Activated CD8-positive, alpha-beta memory T cell treated with anti-CD3 and anti-CD28 coated beads for 4 hours (primary cell): ENCODE measurements around the gene COX14.

Experiments used
- DNase-seq, 2 donors: peaks; one replicate each; pipeline ENCODE4 v3.0.0-alpha.2; 2020; ENCODE audit warnings: low read depth in 2 of 2

The COX14 gene

DNA sequence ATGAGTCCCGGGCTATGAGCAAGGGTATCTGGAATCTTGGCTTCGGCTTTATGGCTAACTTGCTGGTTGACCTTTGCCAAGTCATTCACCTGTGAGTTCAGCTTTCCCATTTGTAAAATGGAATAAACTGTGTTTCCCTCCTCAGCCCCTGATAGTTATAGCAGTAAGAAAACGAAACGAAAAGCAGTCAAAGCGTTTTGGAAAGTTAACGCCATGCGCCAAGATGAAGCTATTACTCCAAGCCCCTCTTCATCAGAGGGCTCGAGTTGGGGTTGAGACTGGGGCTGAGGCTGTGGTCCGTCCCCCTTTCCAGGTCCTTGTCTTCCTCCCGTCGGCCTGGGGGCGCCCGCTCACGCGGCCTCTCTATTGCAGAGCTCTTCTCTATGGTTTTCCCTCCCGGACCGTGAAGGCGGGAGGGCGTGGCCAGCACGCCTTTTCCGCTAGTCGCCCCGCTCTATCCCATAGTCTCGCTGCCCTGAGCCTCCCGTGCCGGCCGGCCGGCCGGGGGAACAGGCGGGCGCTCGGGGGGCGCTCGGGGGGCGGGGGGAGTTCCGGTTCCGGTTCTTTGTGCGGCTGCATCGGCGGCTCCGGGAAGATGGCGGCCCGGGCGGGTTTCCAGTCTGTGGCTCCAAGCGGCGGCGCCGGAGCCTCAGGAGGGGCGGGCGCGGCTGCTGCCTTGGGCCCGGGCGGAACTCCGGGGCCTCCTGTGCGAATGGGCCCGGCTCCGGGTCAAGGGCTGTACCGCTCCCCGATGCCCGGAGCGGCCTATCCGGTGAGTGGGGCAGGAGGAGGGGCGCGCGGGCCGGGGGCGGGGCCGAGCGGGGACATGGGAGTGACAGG lies 27.0 kb upstream of the COX14 start, which contains the start of gene SMARCD1:
Gene SMARCD1, plus strand, starts transcription at position 568 of the 840 bp plus-strand sequence. Its CDS starts 28 bp downstream, at position 596.
- DNase-seq: peak; percentile 63 to 76

DNA sequence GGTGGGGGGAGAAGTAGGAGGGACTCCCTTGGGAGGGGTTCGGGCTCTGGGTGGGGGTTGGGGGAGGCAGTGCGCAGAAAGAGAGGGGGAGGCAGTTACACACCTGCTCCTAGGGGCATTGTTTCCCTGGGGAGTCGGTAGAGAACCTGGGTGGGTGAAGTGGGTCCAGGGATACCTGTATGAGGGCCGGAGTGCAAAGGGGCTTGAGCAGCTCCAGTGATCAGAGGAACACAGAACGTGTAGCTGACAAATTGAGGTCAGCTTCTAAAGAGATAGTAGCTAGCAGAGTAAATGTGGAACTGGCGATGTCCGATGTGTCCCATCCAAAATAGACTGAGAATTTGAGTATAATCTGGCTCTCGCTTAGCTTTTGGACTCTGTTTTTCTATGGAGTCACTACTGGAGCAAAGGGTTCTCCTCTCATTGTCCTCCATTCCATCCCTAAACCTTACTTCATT lies 26.4 kb upstream of the COX14 start:
- DNase-seq: no peak

DNA sequence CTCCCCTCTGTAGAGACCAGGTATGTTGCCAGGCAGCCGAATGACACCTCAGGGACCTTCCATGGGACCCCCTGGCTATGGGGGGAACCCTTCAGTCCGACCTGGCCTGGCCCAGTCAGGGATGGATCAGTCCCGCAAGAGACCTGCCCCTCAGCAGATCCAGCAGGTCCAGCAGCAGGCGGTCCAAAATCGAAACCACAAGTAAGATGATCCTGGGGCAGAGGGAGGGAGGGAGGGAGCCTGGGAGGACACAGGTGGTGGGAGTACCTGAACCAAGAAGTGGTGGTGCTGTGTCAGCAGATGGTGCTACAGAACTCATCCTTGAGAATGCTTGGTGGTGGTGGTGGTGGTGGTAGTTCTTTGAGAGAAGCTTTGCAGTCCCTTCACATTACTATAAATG lies 25.9 kb upstream of the COX14 start:
- no peak for DNase-seq

DNA sequence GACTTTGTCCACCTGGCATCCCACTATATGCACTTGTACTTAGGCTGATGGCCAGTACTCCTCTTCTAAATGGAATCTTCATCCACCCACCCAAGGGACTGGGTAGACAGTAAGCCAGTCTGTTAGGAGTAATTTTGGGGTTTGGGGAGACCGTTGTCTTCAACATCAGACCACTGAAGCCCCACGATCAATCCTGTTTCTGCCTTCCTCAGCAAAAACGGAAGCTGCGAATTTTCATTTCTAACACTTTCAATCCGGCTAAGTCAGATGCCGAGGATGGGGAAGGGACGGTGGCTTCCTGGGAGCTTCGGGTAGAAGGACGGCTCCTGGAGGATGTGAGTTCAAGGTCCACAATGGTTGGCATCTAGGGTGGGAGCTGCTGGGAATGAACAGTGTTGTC lies 24.9 kb upstream of the COX14 start:
- no peak for DNase-seq

DNA sequence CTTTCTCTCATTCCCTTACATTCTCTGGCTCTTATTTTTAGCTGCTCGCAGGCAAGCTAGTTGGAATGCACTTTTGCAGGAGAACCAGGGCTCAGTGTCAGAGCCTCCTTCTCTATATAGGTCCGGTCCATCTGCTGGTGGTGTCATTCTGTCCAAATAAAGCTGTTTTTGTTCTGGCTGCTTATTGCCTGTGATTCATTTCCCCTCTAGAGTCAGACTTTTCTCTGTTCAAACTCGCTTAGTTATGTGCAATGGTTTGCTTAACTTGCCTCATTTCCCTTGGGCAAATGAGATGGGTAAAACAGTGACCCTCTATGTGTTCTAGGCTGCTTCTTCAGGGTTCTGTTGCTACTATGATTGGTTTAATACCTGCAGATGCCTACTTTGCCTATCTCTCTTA lies 24.0 kb upstream of the COX14 start:
- DNase-seq: no peak

DNA sequence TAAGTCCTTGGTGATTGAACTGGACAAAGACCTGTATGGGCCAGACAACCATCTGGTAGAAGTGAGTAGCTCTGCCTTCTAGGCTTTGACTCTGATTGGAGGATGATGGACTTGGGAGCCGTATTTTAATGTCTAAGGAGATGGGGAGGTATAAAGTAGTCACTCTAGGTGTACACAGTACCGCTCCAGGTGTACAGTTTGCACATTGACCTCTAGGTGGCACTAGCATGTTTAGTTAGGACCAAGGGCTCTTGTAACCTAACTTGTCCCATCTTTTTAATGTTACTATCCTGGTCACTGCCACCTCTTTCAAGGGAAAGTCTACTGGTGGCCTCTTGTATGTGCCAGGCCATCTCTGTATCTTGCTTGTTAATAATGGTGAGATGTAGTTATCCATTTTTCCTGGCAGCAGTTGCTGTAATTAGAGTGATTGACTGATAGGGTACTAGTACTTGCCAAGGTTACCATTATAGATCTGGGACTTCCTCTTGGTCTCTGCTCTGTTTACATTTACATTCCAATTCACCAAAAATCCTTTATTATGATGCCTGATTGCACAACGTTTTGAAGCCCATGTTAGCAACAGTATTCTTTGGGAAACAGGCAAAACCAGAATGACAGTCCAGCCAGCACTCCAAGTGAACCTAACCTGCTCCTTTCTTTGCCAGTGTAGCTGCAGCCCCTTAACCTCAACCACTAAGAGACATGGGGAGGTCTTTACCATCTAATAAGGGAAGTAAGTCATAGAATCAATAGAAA lies 23.3 kb upstream of the COX14 start:
- peak; percentile 25 to 33 for DNase-seq

DNA sequence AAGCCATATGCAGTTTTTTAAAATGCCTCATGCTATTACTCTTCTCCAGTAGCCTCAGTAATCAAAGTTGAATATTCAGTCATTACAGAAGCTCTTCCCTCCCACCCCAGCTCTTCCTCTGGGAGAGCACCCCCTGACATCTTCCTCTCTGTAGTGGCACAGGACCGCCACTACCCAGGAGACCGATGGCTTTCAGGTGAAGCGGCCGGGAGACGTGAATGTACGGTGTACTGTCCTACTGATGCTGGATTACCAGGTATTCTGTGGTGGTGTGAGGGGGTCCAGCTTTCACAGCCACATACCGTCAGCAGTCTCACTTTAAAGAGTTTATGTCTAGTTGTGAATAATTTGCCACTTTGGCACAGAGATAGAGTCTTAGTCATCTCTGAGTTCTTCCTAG lies 22.3 kb upstream of the COX14 start:
- no peak for DNase-seq

DNA sequence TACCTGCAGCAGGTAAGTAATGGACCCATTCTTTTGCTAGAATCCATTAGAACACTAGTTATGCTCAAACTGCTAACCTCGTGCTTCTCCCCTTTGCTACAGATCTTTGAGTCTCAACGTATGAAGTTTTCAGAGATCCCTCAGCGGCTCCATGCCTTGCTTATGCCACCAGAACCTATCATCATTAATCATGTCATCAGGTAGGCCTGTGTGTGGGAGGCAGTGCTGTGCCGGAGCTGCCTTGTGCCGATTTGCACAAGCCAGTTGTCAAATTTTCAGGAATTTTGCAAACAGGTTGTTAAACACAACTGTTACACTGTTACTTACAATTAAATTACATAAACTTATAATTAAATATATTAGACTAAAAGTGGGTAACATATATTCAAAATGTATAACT lies 21.6 kb upstream of the COX14 start:
- no peak for DNase-seq

DNA sequence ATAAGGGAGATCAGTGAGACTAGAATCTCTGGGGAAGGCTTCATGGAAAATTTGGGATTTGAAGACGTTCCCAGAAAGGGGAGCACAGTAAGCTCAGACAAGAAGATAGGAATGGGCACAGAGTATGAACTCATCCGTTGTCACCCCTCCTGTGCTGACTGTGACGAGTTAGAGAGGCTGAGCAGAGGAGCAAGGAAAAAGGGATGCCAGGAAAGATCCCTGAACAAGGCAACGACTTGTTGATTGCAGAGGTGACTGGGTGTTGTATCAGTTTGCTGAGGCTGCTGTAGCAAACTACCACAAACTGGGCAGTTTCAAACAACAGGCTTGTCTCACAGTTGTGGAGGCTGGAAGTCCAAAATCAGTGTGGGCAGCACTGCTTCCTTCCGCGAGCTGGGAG lies 14.1 kb upstream of the COX14 start:
- DNase-seq: no peak

DNA sequence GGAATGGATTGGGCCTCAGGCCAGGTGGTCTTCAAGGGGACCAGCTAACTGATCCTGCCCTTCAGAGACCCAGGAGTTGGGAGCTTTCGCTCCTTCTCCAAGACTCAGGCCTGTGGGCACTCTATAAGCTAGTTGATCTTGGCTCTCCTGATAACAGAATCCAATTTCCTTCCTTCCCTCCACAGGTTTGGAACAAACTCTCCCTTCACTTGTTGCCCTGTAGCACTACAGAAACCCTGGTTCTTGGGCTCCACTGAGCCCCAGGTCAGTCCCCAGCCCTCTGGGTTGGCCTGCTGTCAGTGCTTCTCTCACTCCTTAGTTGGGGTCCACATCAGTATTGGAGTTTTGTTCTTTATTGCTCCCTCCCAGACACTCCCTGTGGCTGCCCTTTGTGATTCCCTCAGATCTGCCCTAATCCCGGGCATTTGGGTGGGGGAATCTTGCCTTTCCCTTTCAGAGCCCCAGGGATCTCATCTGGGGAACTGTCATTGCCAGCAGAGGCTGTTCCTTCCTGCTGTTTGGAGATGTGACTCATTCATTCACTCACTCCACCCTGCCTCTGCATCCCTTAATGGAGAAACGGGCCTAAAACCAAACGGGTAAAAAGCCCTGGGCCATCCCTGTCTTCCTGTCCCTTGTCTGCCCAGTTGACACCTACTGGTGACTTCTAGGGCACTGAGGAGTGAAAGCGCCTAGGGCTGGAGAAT lies 12.6 kb upstream of the COX14 start:
- DNase-seq: no peak

DNA sequence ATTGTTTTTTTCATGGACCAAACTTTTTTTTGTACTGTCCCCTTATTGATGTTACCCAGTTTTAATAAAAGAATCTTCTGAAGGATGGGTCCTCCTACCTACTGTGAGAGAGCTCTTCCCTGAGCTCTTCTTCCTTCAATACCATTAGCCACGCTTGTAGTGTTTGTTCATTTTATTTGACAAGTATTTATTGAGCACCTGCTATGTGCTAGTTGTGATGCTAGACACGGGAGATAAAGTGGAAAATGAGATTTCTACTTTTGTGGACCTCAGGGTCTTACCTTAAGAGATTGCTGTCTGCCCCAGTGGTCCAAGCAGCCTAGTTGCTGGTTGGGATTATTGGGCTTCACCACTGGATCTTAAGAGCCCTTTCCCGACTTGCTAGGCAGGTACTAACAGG lies 11.5 kb upstream of the COX14 start:
- DNase-seq: no peak

DNA sequence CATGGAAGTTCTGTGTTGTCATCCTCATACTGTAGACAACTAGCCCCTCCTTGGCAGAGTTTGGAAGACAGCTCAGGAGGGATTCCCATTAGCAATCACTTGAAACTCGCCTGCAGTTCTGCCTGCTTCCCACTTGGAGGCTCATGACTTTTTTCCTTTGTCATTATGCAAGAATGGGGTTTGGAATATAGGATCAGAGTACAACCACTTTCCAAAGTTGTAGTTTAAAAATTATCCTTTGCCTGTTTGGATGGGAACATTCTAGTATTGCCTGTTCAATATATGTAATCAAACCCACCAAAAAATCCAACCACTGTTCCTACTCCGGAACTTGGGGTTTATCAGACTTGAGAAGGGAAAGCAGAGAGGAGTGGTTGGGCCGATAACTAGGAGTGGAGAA lies 10.4 kb upstream of the COX14 start:
- DNase-seq: no peak

DNA sequence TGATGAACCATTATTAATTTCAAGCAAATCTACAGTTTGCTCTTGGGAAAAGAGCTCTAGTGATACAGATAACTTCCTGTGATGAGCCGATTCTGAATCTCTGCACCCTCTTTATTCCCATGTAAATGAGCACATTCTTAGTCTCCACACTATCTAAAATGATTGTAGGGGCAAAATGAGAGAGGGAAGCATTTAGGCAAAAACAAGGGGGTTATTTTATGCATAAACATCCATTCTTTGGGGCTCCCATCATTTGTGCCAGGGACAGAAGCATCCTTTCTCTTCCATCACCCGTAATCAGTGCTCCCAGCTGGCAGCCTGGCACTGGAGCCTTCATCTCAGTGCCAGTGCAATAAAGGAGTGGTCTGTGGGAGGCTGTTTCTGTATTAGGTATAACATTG lies 9.9 kb upstream of the COX14 start:
- DNase-seq: no peak

DNA sequence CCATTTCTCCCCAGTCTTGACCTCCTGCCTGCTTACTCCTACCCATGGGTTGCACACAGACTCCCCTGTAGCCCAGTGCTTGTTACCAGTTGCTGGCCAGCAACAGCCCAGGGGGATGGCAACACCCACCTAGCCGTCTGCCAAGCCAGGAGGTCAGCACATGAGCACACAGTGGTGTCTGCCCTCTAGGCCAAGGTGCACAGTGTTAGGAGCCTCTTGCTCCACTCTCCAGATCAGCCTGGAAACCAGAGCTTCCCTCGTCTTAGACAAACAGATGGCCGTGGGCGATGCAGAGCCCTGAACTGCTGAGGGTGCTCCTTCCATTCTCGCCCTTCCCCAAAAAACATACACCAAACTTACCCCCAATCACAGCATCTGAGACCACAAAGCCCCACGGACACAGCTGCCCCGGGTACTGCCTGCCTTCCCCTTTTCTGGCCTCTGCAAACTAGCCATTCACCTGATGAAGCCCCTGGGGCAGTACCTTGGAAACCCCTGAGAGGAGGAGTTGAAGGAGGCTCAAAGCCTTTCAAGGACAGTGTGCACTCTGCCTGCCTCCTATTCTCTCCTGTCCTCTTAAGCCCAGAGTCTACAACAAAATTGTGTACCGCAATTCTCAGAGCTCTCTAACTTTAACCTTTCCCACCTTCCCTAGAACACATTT lies 9.3 kb upstream of the COX14 start:
- no peak for DNase-seq

DNA sequence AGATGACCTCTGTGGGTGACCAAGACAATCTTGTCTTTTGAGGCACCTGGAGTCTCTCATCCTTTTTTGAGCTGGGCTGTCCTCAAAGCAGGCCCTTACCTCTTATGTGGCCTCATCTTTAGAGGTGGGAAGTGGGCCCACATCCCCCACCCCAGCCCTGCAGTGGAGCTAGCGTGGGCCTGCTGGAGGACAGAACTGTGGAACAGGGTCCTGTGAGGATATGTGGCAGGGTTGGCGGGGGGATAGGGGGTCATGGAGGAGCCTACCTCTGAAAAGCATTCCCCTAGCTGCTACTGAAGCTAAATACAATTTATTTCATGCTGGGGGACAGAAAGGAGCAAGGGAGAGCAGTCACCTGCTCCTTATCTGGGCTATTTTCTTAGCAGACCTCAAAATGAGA lies 8.7 kb upstream of the COX14 start:
- DNase-seq: no peak

DNA sequence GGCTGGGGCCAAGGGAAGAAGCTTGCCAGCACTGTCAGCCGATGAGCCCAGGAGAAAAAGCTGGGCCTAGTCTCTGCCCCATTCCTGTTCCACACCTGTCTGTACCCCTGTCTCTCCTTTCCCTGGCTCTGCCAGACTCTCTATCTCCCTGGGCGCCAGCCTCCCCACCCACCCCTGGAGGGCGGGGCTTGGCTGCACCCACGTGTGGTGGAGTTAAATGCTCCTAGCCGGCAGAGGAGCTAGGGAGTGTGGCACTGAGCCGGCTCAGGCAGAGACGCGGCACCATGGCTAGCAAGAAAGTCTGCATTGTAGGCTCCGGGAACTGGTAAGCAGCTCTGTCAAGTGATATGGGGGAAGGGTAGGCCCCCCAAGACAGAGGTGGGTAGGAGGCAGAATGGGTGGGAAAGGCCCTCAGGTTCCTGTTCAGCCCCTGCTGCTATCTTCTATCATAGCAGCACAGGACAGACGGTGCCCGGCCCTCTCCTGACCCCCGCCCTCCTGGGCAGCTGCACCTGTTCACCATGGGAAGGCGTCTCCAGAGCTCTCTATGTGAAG lies 8.2 kb upstream of the COX14 start, which contains the start of gene GPD1:
Gene GPD1, plus strand, starts transcription at position 242 of the 555 bp plus-strand sequence. Its CDS starts 43 bp downstream, at position 285.
- no peak for DNase-seq

DNA sequence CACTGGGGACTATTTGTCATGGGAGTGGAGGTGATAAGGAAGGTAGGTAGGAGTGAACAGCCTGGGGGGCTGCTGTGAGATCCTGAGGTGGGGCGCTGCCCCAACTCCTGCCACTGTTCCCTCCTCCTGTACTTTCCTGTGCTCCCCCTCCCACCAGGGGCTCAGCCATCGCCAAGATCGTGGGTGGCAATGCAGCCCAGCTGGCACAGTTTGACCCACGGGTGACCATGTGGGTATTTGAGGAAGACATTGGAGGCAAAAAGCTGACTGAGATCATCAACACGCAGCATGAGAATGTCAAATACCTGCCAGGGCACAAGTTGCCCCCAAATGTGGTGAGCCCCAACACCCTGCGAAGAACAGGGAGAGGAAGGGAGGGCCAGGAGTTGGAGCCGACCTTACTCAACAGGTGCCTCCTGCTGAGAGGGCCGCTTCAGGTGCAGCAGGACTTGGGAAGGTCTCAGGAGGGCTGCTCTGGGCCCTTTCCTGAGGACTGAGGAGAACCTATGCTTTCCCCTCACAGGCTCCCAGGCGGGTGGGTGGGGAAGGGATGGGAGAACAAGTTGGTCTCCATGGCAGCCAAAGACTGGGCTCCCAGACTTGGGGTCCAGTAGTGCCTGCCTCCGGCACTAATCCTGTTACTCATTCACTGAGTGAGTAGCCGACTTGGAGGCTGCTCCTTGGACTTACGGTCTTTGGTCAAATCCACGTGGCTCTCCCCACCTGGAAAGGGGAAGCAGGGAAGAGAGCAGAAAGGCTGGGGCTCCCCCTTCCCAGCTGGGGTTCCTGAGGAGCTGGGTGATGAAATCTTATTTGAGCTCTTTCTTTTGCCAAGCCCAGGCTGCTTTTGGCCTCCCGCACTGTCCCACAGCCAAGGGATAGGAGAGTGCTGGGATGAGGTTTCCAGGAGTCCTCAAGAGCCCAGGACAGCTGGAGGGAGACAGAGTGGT lies 7.3 kb upstream of the COX14 start:
- no peak for DNase-seq

DNA sequence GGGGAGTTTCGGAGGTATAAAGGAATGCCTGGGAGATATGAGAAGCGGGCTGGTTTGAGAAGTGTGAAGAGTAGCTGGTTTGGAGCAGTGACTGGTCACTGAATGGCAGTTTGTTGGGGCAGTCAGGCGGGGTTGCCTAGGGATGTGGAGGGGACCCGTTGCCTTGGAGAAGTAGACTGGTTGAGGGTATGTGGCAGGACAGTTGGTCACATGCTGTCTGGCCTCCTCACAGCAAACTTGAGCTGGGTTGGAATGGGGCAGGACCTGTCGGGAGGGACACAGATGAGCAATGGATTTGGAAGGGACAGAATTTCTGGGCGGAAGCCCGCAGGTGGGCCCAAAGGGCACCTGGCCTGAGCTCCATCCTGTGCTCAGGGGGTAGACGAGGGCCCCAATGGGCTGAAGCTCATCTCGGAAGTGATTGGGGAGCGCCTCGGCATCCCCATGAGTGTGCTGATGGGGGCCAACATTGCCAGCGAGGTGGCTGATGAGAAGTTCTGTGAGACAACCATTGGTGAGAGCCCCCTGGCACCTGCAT lies 6.1 kb upstream of the COX14 start:
- DNase-seq: no peak

DNA sequence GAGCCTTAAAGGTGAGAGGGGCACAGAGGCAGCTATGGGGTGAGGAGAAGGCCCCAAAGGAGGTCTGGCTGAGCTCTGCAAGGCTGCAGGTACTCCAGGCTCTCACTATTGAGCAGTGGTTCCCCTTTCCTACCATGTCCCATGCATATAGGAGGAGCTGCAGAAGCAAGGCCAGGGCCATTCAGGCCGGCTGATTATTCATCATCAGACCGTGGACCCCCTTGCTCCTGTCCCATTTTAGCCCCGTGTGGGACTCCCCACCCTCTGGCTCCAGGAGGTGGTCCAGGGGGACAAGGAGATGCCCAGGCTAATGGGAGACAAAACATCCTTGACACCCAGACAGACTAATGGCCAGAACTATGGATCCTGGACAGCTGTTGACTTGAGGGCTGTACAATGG lies 5.1 kb upstream of the COX14 start:
- no peak for DNase-seq
